ENCODE data around the gene TSPAN18. TPM values are rescaled to one million over a fixed set of nuclear protein-coding genes. Genes with fewer than 3 reads are reported as not detected.

TSPAN18 gene
- total and polyA plus RNA-seq, 10 of the 15 experiments (the other 5 are each of a cell fraction or from before 2014, with no cell fraction given), result 0.02 to 0.77 (median 0.13) TPM; not detected in 1

DNA sequence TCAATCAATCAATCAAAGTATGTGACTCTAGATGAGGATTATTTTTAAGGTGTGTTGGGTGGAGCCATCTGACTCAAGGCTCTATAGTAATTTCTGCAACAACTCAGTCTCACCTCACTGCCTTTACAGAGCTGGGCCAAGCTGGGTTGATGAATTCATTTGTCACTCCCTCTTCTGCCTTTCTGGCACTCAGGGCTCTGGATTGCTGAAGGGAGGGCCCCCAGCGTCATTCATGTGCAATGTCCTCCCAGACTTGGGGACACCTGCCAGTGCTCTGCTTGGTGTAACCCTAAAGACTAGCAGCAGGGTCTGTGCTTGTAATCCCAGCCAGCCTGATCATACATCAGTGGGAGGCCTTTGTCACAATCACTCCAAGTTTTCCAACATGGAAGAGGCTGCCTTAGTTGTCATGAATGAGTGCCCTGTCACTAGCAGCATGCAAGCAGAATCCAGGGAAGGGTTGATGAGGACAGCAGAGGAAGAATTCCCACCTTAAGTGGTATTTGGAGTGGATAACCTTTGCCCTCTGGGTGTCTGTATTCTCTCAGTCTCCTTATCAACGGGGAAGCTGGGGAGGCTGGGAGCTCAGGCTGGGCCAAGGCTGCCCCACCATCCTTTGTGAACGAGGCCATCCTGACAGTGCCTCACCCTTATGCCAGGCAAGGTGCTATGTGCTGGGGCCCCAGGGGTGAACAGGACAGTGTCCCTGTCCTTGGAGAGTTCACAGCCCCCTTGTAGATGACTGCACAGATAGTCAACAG, 225.9 kb downstream of the TSPAN18 start:
- in situ Hi-C loops (cut with MboI), result no loop called here
- no peak for ATAC-seq
- H3K4me2 ChIP-seq (ENCODE audit: control insufficient read depth, insufficient read depth), result no peak overlapping the region
- no peaks in the 10 kb centered on the region for H3K79me2 ChIP-seq (ENCODE audit: control insufficient read depth, insufficient read depth, low read length)
- H3K9ac ChIP-seq (ENCODE audit: control insufficient read depth, insufficient read depth, low read length), result no peak overlapping the region
- ChIA-PET RAD21 (ENCODE audit: unreplicated experiment) (no interaction called here), SMC1A (ENCODE audit: uncharacterized antibody, unreplicated experiment) (no interaction called here), POLR2A (no interaction called here), CTCF (interaction anchor here (1.4 kb wide), 1 partner anchor 26 kb away, joined by 5 read pairs; no protein-coding TSS in a partner anchor)
- intact Hi-C loops (cut with micrococcal nuclease; ENCODE audit: unreplicated experiment), result no loop called here
- no peak for FAIRE-seq
- H3K27ac ChIP-seq (ENCODE audit: control insufficient read depth, insufficient read depth), result no peak overlapping the region
- H3K4me3 ChIP-seq, result no peak overlapping the region
- no peaks in the 10 kb centered on the region for H3K36me3 ChIP-seq (ENCODE audit: control insufficient read depth in 2 of 2, insufficient read depth in 2 of 2, low read length in 1 of 2)
- no peaks in the 10 kb centered on the region for H3K4me1 ChIP-seq (ENCODE audit: control insufficient read depth, insufficient read depth, low read length)
- no peak overlapping the region for H2AFZ ChIP-seq (ENCODE audit: control insufficient read depth, low read depth, low read length)
- H3K9me3 ChIP-seq (replicated peaks; ENCODE audit: control insufficient read depth, insufficient read depth, low read length), result peaks cover 2% of the 10 kb centered on the region; the same call in 1 of the 3 replicates
- H3K27me3 ChIP-seq (replicated peaks in 1 of 2; ENCODE audit: control insufficient read depth in 2 of 2, insufficient read depth in 2 of 2, low read length in 1 of 2), result peaks cover 5% of the 10 kb centered on the region in 2 experiments
- no TSS peak for BruUV-seq (replicated peaks)
- DNase-seq (ENCODE audit: low read depth, low spot score), result no peak
- H4K20me1 ChIP-seq (ENCODE audit: control insufficient read depth, insufficient read depth), result no peaks in the 10 kb centered on the region; the same call in 1 of the 2 replicates
- 3% methylated on average over 3 of the region's 3 CpGs for WGBS (ENCODE audit: insufficient coverage, insufficient replicate concordance, low lambda C conversion rate, missing lambda C conversion rate)
- TF ChIP-seq SMARCA5 (IDR thresholded peaks at IDR 0.05) (no peak), ZNF384 (IDR thresholded peaks at IDR 0.05; ENCODE audit: borderline replicate concordance, low read depth, low read length) (no peak), SMAD5 (IDR thresholded peaks at IDR 0.05; ENCODE audit: low read depth) (no peak), JUND (IDR thresholded peaks at IDR 0.05; ENCODE audit: low read depth, low read length) (no peak), KAT2A (conservative IDR thresholded peaks at IDR 0.05; ENCODE audit: control insufficient read depth, low read depth, low read length) (no peak), NFYB (IDR thresholded peaks at IDR 0.05; ENCODE audit: insufficient read depth, low read depth, low read length) (no peak), SUZ12 (IDR thresholded peaks at IDR 0.05; ENCODE audit: unreplicated experiment) (no peak), FOXK2 (IDR thresholded peaks at IDR 0.05) (no peak), MYB (IDR thresholded peaks at IDR 0.05; ENCODE audit: borderline replicate concordance, low read depth, low read length) (no peak)
- TF ChIP-seq, protein P1, sequence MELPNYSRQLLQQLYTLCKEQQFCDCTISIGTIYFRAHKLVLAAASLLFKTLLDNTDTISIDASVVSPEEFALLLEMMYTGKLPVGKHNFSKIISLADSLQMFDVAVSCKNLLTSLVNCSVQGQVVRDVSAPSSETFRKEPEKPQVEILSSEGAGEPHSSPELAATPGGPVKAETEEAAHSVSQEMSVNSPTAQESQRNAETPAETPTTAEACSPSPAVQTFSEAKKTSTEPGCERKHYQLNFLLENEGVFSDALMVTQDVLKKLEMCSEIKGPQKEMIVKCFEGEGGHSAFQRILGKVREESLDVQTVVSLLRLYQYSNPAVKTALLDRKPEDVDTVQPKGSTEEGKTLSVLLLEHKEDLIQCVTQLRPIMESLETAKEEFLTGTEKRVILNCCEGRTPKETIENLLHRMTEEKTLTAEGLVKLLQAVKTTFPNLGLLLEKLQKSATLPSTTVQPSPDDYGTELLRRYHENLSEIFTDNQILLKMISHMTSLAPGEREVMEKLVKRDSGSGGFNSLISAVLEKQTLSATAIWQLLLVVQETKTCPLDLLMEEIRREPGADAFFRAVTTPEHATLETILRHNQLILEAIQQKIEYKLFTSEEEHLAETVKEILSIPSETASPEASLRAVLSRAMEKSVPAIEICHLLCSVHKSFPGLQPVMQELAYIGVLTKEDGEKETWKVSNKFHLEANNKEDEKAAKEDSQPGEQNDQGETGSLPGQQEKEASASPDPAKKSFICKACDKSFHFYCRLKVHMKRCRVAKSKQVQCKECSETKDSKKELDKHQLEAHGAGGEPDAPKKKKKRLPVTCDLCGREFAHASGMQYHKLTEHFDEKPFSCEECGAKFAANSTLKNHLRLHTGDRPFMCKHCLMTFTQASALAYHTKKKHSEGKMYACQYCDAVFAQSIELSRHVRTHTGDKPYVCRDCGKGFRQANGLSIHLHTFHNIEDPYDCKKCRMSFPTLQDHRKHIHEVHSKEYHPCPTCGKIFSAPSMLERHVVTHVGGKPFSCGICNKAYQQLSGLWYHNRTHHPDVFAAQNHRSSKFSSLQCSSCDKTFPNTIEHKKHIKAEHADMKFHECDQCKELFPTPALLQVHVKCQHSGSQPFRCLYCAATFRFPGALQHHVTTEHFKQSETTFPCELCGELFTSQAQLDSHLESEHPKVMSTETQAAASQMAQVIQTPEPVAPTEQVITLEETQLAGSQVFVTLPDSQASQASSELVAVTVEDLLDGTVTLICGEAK (IDR thresholded peaks at IDR 0.05; ENCODE audit: borderline replicate concordance), result no peak
- TF ChIP-seq, protein P2, sequence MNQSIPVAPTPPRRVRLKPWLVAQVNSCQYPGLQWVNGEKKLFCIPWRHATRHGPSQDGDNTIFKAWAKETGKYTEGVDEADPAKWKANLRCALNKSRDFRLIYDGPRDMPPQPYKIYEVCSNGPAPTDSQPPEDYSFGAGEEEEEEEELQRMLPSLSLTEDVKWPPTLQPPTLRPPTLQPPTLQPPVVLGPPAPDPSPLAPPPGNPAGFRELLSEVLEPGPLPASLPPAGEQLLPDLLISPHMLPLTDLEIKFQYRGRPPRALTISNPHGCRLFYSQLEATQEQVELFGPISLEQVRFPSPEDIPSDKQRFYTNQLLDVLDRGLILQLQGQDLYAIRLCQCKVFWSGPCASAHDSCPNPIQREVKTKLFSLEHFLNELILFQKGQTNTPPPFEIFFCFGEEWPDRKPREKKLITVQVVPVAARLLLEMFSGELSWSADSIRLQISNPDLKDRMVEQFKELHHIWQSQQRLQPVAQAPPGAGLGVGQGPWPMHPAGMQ (IDR thresholded peaks at IDR 0.05; ENCODE audit: borderline replicate concordance), result no peak
- TF ChIP-seq, protein P3, sequence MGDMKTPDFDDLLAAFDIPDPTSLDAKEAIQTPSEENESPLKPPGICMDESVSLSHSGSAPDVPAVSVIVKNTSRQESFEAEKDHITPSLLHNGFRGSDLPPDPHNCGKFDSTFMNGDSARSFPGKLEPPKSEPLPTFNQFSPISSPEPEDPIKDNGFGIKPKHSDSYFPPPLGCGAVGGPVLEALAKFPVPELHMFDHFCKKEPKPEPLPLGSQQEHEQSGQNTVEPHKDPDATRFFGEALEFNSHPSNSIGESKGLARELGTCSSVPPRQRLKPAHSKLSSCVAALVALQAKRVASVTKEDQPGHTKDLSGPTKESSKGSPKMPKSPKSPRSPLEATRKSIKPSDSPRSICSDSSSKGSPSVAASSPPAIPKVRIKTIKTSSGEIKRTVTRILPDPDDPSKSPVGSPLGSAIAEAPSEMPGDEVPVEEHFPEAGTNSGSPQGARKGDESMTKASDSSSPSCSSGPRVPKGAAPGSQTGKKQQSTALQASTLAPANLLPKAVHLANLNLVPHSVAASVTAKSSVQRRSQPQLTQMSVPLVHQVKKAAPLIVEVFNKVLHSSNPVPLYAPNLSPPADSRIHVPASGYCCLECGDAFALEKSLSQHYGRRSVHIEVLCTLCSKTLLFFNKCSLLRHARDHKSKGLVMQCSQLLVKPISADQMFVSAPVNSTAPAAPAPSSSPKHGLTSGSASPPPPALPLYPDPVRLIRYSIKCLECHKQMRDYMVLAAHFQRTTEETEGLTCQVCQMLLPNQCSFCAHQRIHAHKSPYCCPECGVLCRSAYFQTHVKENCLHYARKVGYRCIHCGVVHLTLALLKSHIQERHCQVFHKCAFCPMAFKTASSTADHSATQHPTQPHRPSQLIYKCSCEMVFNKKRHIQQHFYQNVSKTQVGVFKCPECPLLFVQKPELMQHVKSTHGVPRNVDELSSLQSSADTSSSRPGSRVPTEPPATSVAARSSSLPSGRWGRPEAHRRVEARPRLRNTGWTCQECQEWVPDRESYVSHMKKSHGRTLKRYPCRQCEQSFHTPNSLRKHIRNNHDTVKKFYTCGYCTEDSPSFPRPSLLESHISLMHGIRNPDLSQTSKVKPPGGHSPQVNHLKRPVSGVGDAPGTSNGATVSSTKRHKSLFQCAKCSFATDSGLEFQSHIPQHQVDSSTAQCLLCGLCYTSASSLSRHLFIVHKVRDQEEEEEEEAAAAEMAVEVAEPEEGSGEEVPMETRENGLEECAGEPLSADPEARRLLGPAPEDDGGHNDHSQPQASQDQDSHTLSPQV (IDR thresholded peaks at IDR 0.05), result no peak
